HUES6 (cell line): Measurements from ENCODE around the gene DENND2D.

Source experiments
- H3K27ac ChIP-seq: 2 replicates; pipeline ENCODE4 v1.7.0; 2013; ENCODE audit warnings: low read depth, mild to moderate bottlenecking, low read length, inconsistent platforms
- H3K27me3 ChIP-seq: 2 replicates; pipeline ENCODE4 v1.6.1; 2013; ENCODE audit warnings: low read length; ENCODE audit not compliant: control insufficient read depth, insufficient read depth
- H3K36me3 ChIP-seq: 2 replicates; pipeline ENCODE4 v1.6.1; 2013; ENCODE audit warnings: low read length; ENCODE audit not compliant: control insufficient read depth, insufficient read depth
- H3K4me1 ChIP-seq: 2 replicates; pipeline ENCODE4 v1.6.1; 2013; ENCODE audit warnings: low read length; ENCODE audit not compliant: control insufficient read depth, insufficient read depth
- H3K4me3 ChIP-seq: 2 replicates; pipeline ENCODE4 v1.5.1; 2013; ENCODE audit warnings: low read depth, low read length
- H3K9ac ChIP-seq: one replicate; pipeline ENCODE4 v1.6.1; 2013; ENCODE audit warnings: mild to moderate bottlenecking, low read length
- H3K9me3 ChIP-seq: 2 replicates; pipeline ENCODE4 v1.6.1; 2013; ENCODE audit warnings: low read depth, low read length; ENCODE audit not compliant: control insufficient read depth, insufficient read depth

Gene DENND2D

DNA sequence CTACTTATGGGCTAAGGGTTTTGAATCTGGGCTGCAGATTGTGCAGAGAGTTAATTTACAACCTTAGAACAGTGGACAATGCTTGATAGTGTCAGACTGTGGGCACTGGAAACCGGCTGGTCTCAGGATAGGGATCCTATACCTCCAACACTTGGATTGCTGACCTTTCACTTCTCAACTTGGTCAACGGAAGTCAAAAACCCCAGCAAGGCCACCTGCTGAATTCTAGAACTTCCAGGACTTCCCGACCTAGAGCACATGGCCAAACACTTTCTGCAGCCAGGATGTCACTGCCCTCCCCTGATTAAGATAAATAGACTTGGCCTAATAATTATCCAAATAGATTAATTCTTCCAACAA is 336 bp upstream of the DENND2D start:
- Histone ChIP-seq H3K36me3 (no peaks in the 10 kb centered on the region), H3K9me3 (no peaks in the 10 kb centered on the region), H3K9ac (no peak overlapping the region), H3K27ac (no peak overlapping the region), H3K4me1 (peaks cover 4% of the 10 kb centered on the region; the same call in 1 of the 2 replicates), H3K4me3 (no peak overlapping the region), H3K27me3 (peaks cover 30% of the 10 kb centered on the region)

DNA sequence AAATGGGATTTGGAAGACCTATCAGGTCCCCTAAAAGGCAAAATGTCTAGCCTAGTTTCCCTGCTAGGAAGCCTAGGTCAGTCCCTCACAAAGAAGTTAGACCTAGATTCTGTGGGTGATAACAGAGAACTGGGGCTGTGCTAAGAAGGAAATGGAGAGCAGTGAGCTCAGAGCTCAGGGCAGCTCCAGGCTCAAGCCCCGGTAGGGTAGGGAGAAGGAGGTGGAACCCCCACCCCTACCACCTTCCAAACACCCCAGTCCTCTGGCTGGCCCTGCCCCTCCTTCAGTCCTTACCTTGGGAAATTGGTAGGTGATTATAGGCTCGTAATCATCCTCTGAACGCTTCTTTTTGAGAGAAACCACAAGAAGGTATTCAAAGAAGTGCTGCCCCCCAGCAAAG is 1.1 kb downstream of the DENND2D start:
- H3K4me1 ChIP-seq, result peaks cover 4% of the 10 kb centered on the region; the same call in 1 of the 2 replicates
- no peaks in the 10 kb centered on the region for H3K9me3 ChIP-seq
- H3K27me3 ChIP-seq, result peaks cover 15% of the 10 kb centered on the region
- H3K9ac ChIP-seq, result no peak overlapping the region
- H3K4me3 ChIP-seq, result no peak overlapping the region
- H3K27ac ChIP-seq, result no peak overlapping the region
- H3K36me3 ChIP-seq, result no peaks in the 10 kb centered on the region

DNA sequence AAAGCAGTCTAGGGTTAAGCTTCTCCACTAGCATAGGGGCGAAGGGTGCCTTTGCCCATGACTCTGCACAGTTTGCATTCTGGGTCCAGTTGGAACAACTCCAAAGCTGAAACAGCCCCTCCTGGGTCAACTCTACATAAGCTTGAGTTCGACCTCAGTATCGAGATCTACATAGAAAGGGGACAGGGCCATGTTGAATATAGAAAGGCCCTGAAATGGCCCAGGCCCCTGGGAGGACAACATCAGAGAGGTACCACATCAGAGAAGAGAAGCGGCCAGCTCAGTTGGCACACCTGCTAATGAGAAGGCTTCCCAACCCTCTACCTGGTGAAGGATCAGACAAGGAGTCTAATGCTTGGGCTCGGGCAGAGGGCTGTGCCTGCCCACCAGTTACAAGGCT is 1.6 kb downstream of the DENND2D start:
- no peak overlapping the region for H3K9ac ChIP-seq
- no peak overlapping the region for H3K4me3 ChIP-seq
- H3K9me3 ChIP-seq, result no peaks in the 10 kb centered on the region
- peaks cover 11% of the 10 kb centered on the region for H3K27me3 ChIP-seq
- H3K27ac ChIP-seq, result no peak overlapping the region
- no peaks in the 10 kb centered on the region for H3K36me3 ChIP-seq
- peaks cover 4% of the 10 kb centered on the region; the same call in 1 of the 2 replicates for H3K4me1 ChIP-seq

DNA sequence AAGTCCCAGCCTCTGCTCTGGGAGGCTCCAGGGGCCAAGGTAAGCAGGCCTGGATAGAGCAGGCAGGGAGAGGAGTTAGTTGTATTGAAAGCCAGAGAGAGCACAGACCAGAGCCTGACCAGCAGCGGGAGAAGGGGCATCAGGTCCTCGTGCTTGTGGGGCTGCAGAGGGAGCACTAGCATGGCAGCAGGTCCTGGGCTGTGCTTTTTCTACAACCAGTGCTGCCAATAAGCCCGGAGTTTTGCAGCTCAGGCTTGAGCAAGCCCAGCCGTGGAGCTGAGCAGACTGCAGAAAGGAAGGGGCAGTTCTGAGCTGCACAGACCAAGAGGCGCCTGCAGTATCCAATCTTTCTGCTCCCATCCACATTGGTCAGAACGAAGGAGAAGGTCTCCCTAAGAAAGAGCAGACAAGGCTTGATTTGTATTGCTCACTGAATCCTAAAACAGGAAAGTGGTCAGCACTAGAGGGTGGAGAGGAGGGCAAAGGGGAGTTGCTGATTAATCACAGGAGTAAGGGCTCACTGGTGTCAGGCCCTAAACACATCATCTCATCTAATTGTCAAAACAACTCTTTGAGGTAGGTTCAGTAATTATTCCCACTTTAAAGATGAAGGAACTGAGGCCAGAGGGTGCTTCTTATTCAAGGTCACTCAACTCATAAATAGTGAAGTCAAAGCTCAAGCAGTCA is 2.7 kb downstream of the DENND2D start:
- H3K27me3 ChIP-seq, result no peaks in the 10 kb centered on the region; the same call in 1 of the 2 replicates
- no peak overlapping the region for H3K27ac ChIP-seq
- no peak overlapping the region for H3K9ac ChIP-seq
- H3K4me1 ChIP-seq, result peaks cover 6% of the 10 kb centered on the region; the same call in 1 of the 2 replicates
- H3K4me3 ChIP-seq, result no peak overlapping the region
- H3K9me3 ChIP-seq, result no peaks in the 10 kb centered on the region
- no peaks in the 10 kb centered on the region for H3K36me3 ChIP-seq

DNA sequence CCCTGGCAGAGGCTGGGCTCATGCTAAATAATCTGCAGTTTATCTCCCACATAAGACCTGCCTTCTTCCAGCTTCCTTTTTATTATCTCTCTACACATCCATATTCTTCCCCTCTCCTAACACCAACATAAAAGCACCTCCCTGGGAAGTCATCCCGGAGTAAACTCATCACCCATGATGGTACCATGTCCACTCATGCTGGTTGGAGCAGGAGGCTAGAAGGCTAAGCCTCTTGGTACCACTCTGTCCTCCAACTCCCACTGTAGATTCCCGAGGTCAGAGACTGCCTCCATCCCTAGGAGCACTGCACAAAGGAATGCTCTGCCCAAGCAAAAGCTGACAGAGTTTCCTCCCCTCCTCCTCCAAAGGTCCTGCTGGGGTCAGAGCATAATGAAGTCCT is 4.2 kb downstream of the DENND2D start:
- Histone ChIP-seq H3K27ac (no peak overlapping the region), H3K9me3 (no peaks in the 10 kb centered on the region), H3K27me3 (no peaks in the 10 kb centered on the region), H3K4me3 (no peak overlapping the region), H3K9ac (no peak overlapping the region), H3K36me3 (no peaks in the 10 kb centered on the region), H3K4me1 (peaks cover 10% of the 10 kb centered on the region; the same call in 1 of the 2 replicates)

DNA sequence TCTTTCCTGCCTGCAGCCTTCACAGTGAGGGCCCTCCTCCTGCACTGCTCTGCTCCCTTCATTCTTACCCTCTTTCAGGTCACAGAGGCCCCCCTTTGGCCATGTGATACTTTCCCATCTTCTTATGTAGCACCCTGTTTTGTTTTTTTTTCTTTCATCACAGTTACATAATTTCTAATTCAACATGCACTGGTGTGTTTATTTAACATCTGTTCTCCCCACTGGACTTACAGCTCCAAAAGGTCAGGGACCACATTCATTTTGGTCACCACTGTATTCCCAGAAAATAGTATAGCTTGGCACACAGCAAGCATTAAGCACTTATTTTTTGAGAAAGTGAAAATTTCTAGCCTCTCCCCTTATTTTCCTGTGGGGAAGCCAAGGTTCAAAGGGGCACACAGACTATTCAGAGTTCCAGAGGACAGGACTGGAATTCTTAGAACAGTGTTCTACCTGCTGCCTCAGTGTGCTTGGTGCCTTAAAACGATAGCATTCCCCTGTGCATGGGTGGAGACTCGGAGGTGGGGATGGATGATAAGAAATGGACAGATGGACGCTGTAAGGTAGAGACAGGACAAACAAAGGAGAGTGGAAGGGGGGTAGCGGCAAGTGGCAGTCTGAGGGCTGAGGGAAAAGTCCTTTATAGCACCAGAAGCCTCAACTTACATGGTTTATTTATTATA is 5.3 kb downstream of the DENND2D start:
- peaks cover 10% of the 10 kb centered on the region; the same call in 1 of the 2 replicates for H3K4me1 ChIP-seq
- no peaks in the 10 kb centered on the region for H3K9me3 ChIP-seq
- no peak overlapping the region for H3K27ac ChIP-seq
- no peak overlapping the region for H3K4me3 ChIP-seq
- no peaks in the 10 kb centered on the region for H3K27me3 ChIP-seq
- H3K36me3 ChIP-seq, result no peaks in the 10 kb centered on the region
- no peak overlapping the region for H3K9ac ChIP-seq

DNA sequence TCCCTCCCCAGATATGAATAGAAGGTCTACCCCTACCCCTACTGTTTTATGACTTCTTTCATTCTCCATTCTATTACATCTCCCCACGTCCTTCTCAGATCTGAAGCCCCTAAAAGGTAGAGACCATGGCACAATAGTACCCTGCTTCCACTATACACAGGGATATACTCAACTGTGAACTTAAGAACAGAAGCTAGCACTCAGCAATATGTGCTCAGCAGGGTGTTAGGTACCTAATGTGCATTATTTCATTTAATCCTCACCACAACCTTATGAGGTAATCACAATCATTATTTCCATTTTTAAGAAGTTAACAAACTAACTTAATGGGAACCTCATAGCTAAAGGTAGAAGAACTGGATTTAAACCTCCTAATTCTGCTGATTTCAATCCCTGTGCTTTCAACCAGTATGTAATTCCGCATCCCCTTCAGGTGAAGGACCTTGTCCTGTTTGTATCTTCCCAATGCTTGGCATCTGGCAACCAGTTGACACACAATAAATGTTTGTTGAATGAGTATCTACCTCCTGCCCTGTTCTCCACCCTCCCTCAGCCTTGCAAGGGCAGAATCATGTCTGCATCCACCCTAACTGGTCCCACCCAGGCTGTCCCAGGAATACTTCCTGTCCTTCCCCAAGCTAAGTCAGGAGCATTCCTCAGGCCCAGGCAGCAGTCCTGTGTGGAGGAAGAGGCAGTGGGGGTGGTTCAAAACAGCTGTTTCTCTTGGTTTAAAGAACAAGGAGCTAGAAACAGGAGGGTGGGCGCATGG is 6.5 kb downstream of the DENND2D start:
- Histone ChIP-seq H3K4me1 (peaks cover 10% of the 10 kb centered on the region; the same call in 1 of the 2 replicates), H3K9me3 (no peaks in the 10 kb centered on the region), H3K27me3 (no peaks in the 10 kb centered on the region), H3K36me3 (no peaks in the 10 kb centered on the region), H3K27ac (no peak overlapping the region), H3K4me3 (no peak overlapping the region), H3K9ac (no peak overlapping the region)

DNA sequence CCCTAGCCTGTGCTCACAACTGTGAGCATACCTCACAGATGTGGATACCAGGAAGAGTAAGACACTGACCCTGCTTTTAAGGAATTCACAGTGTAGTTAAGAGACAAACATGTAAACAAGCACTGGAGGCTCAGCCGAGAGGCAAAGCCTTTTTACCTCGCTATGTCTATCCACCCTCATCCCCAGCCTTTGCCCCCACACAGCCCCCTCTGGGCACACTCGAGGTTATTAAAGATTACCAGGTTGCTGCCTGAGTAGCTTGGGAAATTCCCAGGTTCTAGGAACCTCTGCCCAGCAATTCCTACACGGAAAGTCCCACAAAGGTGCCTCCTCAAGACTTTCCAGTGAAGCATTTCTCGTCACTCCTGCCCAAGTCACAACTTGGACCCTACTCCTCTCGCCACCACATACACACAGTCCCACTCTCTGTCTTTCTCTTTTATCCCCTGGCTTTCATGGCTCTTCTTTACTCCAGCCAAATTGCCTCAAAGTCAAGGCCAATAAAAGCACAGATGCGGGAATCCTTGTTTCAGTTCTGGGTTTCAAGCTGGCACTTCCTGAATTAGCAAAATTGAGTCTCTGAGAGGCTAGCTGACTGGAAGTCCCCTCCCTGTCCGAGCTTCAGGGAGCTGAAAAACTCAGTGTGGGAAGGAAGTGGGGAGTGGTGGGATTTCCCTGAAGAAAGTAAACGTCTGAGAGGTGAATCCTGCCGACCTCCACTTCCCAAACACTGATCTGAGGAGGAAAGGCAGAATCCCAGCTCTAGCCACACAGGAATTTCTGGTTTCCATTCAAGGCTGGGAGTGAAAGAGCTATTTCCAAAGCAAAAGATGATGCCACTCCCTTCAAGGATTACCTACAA is 7.6 kb downstream of the DENND2D start:
- Histone ChIP-seq H3K9ac (no peak overlapping the region), H3K36me3 (0 out of 2 replicates have a peak, but pooled peaks cover 6% of the 10 kb centered on the region), H3K9me3 (no peaks in the 10 kb centered on the region), H3K27ac (no peak overlapping the region), H3K27me3 (no peaks in the 10 kb centered on the region), H3K4me1 (peaks cover 10% of the 10 kb centered on the region; the same call in 1 of the 2 replicates), H3K4me3 (no peak overlapping the region)

DNA sequence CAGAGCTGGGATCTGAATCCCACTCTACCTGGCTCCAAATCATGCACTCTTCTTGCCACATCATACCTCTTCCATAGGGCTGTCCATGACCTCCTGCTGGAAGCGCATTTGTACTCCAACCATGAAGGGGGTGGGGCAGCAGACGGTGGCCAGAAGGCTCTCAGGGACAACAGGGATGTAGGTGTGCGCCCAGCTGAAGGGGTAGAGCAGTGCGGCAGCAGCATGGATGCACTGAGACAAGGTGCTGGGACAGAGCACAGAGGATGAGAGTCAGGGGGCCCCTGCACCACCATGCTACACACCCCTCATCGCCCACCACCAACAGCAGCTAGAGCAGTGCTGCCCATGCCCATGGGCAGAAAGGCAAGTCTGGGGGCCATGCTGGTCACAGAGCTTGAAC is 8.4 kb downstream of the DENND2D start:
- H3K27me3 ChIP-seq, result no peaks in the 10 kb centered on the region

DNA sequence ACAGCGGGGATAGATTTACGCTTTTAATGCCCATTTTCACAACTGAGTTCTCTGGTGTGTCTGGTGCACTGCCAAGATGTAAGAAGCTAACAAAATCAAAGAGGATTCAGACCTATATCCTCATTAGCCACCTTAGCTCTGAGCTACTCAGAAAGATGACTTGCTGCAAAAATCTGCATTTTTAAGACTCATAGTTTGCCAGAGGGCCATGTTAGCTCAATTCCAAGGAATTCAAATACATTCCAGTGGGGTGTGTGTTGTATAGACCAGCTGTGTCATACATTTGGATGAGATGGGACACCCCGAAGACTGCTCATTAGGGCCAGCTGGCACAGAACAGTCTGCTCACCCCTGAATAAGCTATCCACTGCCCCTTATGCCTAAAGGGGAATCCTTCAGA is 8.9 kb downstream of the DENND2D start:
- Histone ChIP-seq H3K36me3 (peaks cover 19% of the 10 kb centered on the region), H3K4me3 (no peak overlapping the region), H3K4me1 (peaks cover 10% of the 10 kb centered on the region; the same call in 1 of the 2 replicates), H3K27me3 (no peaks in the 10 kb centered on the region), H3K9ac (no peak overlapping the region), H3K27ac (no peak overlapping the region), H3K9me3 (no peaks in the 10 kb centered on the region)

More for the DNA sequence above, 8.4 kb downstream of the DENND2D start:
- no peaks in the 10 kb centered on the region for H3K9me3 ChIP-seq
- no peak overlapping the region for H3K9ac ChIP-seq
- H3K4me3 ChIP-seq, result no peak overlapping the region
- no peak overlapping the region for H3K27ac ChIP-seq
- H3K36me3 ChIP-seq, result peaks cover 13% of the 10 kb centered on the region
- H3K4me1 ChIP-seq, result peaks cover 10% of the 10 kb centered on the region; the same call in 1 of the 2 replicates
